ENCODE measurements around the gene ABL1.

The ABL1 gene

DNA sequence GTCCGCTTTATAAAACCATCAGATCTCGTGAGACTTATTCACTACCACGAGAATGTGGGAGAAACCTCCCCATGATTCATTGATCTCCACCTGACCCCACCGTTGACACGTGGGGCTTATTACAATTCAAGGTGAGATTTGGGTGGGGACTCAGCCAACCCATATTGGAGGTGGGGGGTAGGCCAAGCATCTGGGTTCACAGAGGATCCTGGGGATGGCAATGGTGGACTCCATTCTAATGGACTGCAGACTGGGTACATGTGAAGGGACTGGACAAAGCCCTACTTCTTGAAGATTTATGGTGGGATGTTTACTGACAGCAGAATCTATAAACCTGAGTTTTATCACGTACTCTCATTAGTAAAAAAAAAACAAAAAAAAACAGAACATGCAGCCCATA is 46.5 kb downstream of the ABL1 start:
- TF ChIP-seq CTCF (IDR thresholded peaks at IDR 0.05; ENCODE audit: control extremely low read depth, extremely low read depth, low read depth, missing control alignments), result no peak
- ChIA-PET POLR2A (no interaction called here), CTCF (interaction anchor here (1.1 to 3.7 kb wide), 4 partner anchors 13 to 180 kb away, joined by 3 to 29 read pairs (median 3); no protein-coding TSS in a partner anchor)
- DNase-seq (ENCODE audit: extremely low spot score), result no peak

- TF ChIP-seq CTCF (IDR thresholded peaks at IDR 0.05; ENCODE audit: control extremely low read depth, extremely low read depth, low read depth, missing control alignments), result no peak
- DNase-seq (ENCODE audit: extremely low spot score), result no peak
- ChIA-PET POLR2A (no interaction called here), CTCF (interaction anchor here (0.8 to 1.8 kb wide), 3 partner anchors 13 to 181 kb away, joined by 3 to 5 read pairs (median 3); no protein-coding TSS in a partner anchor)
Measured at GRCh38 chr9:130882696-130883225, 47.7 kb downstream of the ABL1 start.

GRCh38 chr9:130883479-130883878 is 48.4 kb downstream of the ABL1 start:
- POLR2A ChIA-PET, result no interaction called here
- no peak for DNase-seq (ENCODE audit: extremely low spot score)
- CTCF ChIA-PET, result interaction anchor here (0.8 to 1.8 kb wide), 3 partner anchors 14 to 182 kb away, joined by 3 to 5 read pairs (median 3); no protein-coding TSS in a partner anchor
- no peak for TF ChIP-seq CTCF (IDR thresholded peaks at IDR 0.05; ENCODE audit: control extremely low read depth, extremely low read depth, low read depth, missing control alignments)

DNA sequence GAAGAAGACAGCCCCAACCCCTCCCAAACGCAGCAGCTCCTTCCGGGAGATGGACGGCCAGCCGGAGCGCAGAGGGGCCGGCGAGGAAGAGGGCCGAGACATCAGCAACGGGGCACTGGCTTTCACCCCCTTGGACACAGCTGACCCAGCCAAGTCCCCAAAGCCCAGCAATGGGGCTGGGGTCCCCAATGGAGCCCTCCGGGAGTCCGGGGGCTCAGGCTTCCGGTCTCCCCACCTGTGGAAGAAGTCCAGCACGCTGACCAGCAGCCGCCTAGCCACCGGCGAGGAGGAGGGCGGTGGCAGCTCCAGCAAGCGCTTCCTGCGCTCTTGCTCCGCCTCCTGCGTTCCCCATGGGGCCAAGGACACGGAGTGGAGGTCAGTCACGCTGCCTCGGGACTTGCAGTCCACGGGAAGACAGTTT is 49.1 kb downstream of the ABL1 start:
- ChIA-PET CTCF (interaction anchor here (1.8 kb wide), 1 partner anchor 14 kb away, joined by 5 read pairs; no protein-coding TSS in a partner anchor), POLR2A (no interaction called here)
- no peak for DNase-seq (ENCODE audit: extremely low spot score)
- no peak for TF ChIP-seq CTCF (IDR thresholded peaks at IDR 0.05; ENCODE audit: control extremely low read depth, extremely low read depth, low read depth, missing control alignments)

DNA sequence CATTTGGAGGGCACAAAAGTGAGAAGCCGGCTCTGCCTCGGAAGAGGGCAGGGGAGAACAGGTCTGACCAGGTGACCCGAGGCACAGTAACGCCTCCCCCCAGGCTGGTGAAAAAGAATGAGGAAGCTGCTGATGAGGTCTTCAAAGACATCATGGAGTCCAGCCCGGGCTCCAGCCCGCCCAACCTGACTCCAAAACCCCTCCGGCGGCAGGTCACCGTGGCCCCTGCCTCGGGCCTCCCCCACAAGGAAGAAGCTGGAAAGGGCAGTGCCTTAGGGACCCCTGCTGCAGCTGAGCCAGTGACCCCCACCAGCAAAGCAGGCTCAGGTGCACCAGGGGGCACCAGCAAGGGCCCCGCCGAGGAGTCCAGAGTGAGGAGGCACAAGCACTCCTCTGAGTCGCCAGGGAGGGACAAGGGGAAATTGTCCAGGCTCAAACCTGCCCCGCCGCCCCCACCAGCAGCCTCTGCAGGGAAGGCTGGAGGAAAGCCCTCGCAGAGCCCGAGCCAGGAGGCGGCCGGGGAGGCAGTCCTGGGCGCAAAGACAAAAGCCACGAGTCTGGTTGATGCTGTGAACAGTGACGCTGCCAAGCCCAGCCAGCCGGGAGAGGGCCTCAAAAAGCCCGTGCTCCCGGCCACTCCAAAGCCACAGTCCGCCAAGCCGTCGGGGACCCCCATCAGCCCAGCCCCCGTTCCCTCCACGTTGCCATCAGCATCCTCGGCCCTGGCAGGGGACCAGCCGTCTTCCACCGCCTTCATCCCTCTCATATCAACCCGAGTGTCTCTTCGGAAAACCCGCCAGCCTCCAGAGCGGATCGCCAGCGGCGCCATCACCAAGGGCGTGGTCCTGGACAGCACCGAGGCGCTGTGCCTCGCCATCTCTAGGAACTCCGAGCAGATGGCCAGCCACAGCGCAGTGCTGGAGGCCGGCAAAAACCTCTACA is 49.8 kb downstream of the ABL1 start:
- no peak for TF ChIP-seq CTCF (IDR thresholded peaks at IDR 0.05; ENCODE audit: control extremely low read depth, extremely low read depth, low read depth, missing control alignments)
- CTCF ChIA-PET, result interaction anchor here (1.1 to 1.3 kb wide), 2 partner anchors 9 to 18 kb away, joined by 3 to 4 read pairs; no protein-coding TSS in a partner anchor
- no peak for DNase-seq (ENCODE audit: extremely low spot score)
- POLR2A ChIA-PET, result no interaction called here

DNA sequence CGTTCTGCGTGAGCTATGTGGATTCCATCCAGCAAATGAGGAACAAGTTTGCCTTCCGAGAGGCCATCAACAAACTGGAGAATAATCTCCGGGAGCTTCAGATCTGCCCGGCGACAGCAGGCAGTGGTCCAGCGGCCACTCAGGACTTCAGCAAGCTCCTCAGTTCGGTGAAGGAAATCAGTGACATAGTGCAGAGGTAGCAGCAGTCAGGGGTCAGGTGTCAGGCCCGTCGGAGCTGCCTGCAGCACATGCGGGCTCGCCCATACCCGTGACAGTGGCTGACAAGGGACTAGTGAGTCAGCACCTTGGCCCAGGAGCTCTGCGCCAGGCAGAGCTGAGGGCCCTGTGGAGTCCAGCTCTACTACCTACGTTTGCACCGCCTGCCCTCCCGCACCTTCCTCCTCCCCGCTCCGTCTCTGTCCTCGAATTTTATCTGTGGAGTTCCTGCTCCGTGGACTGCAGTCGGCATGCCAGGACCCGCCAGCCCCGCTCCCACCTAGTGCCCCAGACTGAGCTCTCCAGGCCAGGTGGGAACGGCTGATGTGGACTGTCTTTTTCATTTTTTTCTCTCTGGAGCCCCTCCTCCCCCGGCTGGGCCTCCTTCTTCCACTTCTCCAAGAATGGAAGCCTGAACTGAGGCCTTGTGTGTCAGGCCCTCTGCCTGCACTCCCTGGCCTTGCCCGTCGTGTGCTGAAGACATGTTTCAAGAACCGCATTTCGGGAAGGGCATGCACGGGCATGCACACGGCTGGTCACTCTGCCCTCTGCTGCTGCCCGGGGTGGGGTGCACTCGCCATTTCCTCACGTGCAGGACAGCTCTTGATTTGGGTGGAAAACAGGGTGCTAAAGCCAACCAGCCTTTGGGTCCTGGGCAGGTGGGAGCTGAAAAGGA is 50.7 kb downstream of the ABL1 start:
- POLR2A ChIA-PET, result no interaction called here
- DNase-seq (ENCODE audit: extremely low spot score), result no peak
- TF ChIP-seq CTCF (IDR thresholded peaks at IDR 0.05; ENCODE audit: control extremely low read depth, extremely low read depth, low read depth, missing control alignments), result no peak
- CTCF ChIA-PET, result interaction anchor here (1.1 to 1.6 kb wide), 4 partner anchors 10 to 24 kb away, joined by 3 to 4 read pairs (median 4); no protein-coding TSS in a partner anchor
